HCT116 (cell line): ENCODE data around the gene ANKRD16. TPM values are rescaled to one million over a fixed set of nuclear protein-coding genes. Genes with fewer than 3 reads are reported as not detected.

Source experiments
- ATAC-seq: fragments of 200-7000 bp; cut with Tn5 transposase; 2 replicates; pipeline ENCODE4 v1.9.1; 2020; ENCODE audit warnings: mild to moderate bottlenecking, moderate library complexity
- BruUV-seq: library from RNA; stranded (reverse); fragments of 400-500 nt; replicated peaks from 2 replicates; lab custom pipeline; 2021; lab: Mats Ljungman, UMichigan
- CTCF ChIA-PET: fragments of 300-600 bp; sonication (Branson Sonifier 250); formaldehyde crosslinking; loops from one replicate; lab custom pipeline; 2021; ENCODE audit warnings: antibody characterized with exemption; lab: Charles Lee
- POLR2A ChIA-PET: fragments of 300-600, 350-600 bp; sonication (Branson Sonifier 250); formaldehyde crosslinking; loops from one replicate; lab custom pipeline; 2021; ENCODE audit warnings: antibody characterized with exemption; lab: Charles Lee
- RAD21 ChIA-PET, 2 experiments: fragments of 300-600 bp; sonication (Branson Sonifier 250); formaldehyde crosslinking; loops; one replicate each; lab custom pipeline; 2023; ENCODE audit warnings: low total read pairs in 2 of 2; ENCODE audit not compliant: uncharacterized antibody in 2 of 2, unreplicated experiment in 2 of 2, low non-redundant PET in 1 of 2; lab: Charles Lee
- DNase-seq: peaks from one replicate; pipeline ENCODE4 v3.0.0-alpha.2; 2010; ENCODE audit warnings: low read depth, low spot score
- H2AFZ ChIP-seq: fragments of 200-600 bp; shearing (Covaris generic), sonication (generic); 2 replicates; pipeline ENCODE4 v1.6.1; 2017; ENCODE audit warnings: low read depth, mixed run types, mixed read lengths, antibody characterized with exemption, low read length; ENCODE audit not compliant: poor library complexity, severe bottlenecking
- H3K27ac ChIP-seq: 2 replicates; pipeline ENCODE4 v1.5.1; 2012; ENCODE audit warnings: low read depth, low read length
- H3K27me3 ChIP-seq: fragments of 200-600 bp; sonication (generic); 2 replicates; pipeline ENCODE4 v1.6.1; 2016; ENCODE audit warnings: mixed run types, low read length, mixed read lengths; ENCODE audit not compliant: insufficient read depth
- H3K36me3 ChIP-seq, 2 experiments: fragments of 200-500 bp in 1 of 2; fragments of 200-600 bp in 1 of 2; sonication (Bioruptor generic) in 1 of 2; sonication (generic) in 1 of 2; 2 replicates each; pipeline versions ENCODE4 v1.5.1 to v1.6.1; 2014 to 2016; ENCODE audit warnings: low read length in 2 of 2, inconsistent platforms in 1 of 2, mixed read lengths in 1 of 2, mixed run types in 1 of 2; ENCODE audit not compliant: insufficient read depth in 2 of 2, control insufficient read depth in 1 of 2
- H3K4me1 ChIP-seq, 2 experiments: fragments of 200-600 bp in 1 of 2; sonication (generic) in 1 of 2; 2 replicates each; pipeline versions ENCODE4 v1.5.1 to v1.6.1; 2012 to 2017; ENCODE audit warnings: low read length in 2 of 2, inconsistent platforms in 1 of 2, mild to moderate bottlenecking in 1 of 2, mixed read lengths in 1 of 2, mixed run types in 1 of 2, moderate library complexity in 1 of 2; ENCODE audit not compliant: insufficient read depth in 2 of 2, control insufficient read depth in 1 of 2
- H3K4me2 ChIP-seq: fragments of 200-600 bp; sonication (generic); 2 replicates; pipeline ENCODE4 v1.6.1; 2017; ENCODE audit warnings: mixed run types, low read length, mixed read lengths
- H3K4me3 ChIP-seq, 2 experiments: fragments of 200-600 bp in 1 of 2; sonication (generic) in 1 of 2; replicated peaks in 1 of 2; 2 replicates each; pipeline ENCODE4 v1.5.1; 2011 to 2016; ENCODE audit warnings: low read length in 2 of 2, control low read depth in 1 of 2, low read depth in 1 of 2, mild to moderate bottlenecking in 1 of 2, mixed read lengths in 1 of 2, mixed run types in 1 of 2
- H3K79me2 ChIP-seq: fragments of 200-600 bp; sonication (generic); 2 replicates; pipeline ENCODE4 v1.6.1; 2017; ENCODE audit warnings: mild to moderate bottlenecking, mixed run types, low read length, moderate library complexity, mixed read lengths; ENCODE audit not compliant: insufficient read depth
- H3K9ac ChIP-seq: fragments of 200-600 bp; sonication (generic); 2 replicates; pipeline ENCODE4 v1.6.1; 2016; ENCODE audit warnings: low read length, mixed read lengths
- H3K9me2 ChIP-seq: fragments of 200-600 bp; sonication (generic), shearing (Covaris generic); 2 replicates; pipeline ENCODE4 v1.6.1; 2017; ENCODE audit warnings: mixed run types, mild to moderate bottlenecking, moderate library complexity; ENCODE audit not compliant: insufficient read depth
- H3K9me3 ChIP-seq, 2 experiments: fragments of 200-500 bp in 1 of 2; fragments of 200-600 bp in 1 of 2; sonication (Bioruptor generic) in 1 of 2; sonication (generic) in 1 of 2; 2 replicates each; pipeline ENCODE4 v1.6.1; 2014 to 2017; ENCODE audit warnings: low read length in 2 of 2, mixed read lengths in 2 of 2, inconsistent platforms in 1 of 2, low read depth in 1 of 2, mild to moderate bottlenecking in 1 of 2, mixed run types in 1 of 2, moderate library complexity in 1 of 2; ENCODE audit not compliant: control insufficient read depth in 1 of 2, insufficient read depth in 1 of 2
- H4K20me1 ChIP-seq: fragments of 200-600 bp; sonication (generic), shearing (Covaris generic); 2 replicates; pipeline ENCODE4 v1.6.1; 2017; ENCODE audit warnings: mixed run types, mild to moderate bottlenecking, moderate library complexity; ENCODE audit not compliant: insufficient read depth
- ATF3 ChIP-seq: IDR thresholded peaks from 2 replicates; pipeline ENCODE4 v1.6.1; 2012
- CBX3 ChIP-seq: IDR thresholded peaks from 2 replicates; pipeline ENCODE4 v1.6.1; 2012; ENCODE audit warnings: low read depth
- CTCF ChIP-seq, 3 experiments: fragments of 200-600 bp in 1 of 3; sonication (generic) in 1 of 3; IDR thresholded peaks in 2 of 3; conservative IDR thresholded peaks in 1 of 3; 2 replicates each; pipeline ENCODE4 v1.5.1; 2012 to 2017; ENCODE audit warnings: low read depth in 2 of 3, low read length in 2 of 3, antibody characterized with exemption in 1 of 3, borderline replicate concordance in 1 of 3, control low read depth in 1 of 3, mild to moderate bottlenecking in 1 of 3, mixed read lengths in 1 of 3, mixed run types in 1 of 3, moderate library complexity in 1 of 3; ENCODE audit not compliant: insufficient read depth in 1 of 3
- ELF1 ChIP-seq: IDR thresholded peaks from 2 replicates; pipeline ENCODE4 v1.6.1; 2012; ENCODE audit warnings: low read depth, borderline replicate concordance
- FOSL1 ChIP-seq: IDR thresholded peaks from 2 replicates; pipeline ENCODE4 v1.6.1; 2012; ENCODE audit warnings: low read depth
- JUND ChIP-seq: IDR thresholded peaks from 2 replicates; pipeline ENCODE4 v1.6.1; 2012
- POLR2A ChIP-seq: IDR thresholded peaks from 2 replicates; pipeline ENCODE4 v1.7.0; 2011; ENCODE audit warnings: borderline replicate concordance; ENCODE audit not compliant: insufficient read depth, insufficient read length; ENCODE audit errors: extremely low read depth
- RAD21 ChIP-seq: IDR thresholded peaks from 2 replicates; pipeline ENCODE4 v1.6.1; 2012; ENCODE audit warnings: low read depth, mild to moderate bottlenecking
- REST ChIP-seq: IDR thresholded peaks from 2 replicates; pipeline ENCODE4 v1.6.1; 2012; ENCODE audit warnings: low read depth
- SRF ChIP-seq: IDR thresholded peaks from 2 replicates; pipeline ENCODE4 v1.6.1; 2012; ENCODE audit warnings: low read depth
- TCF7L2 ChIP-seq: IDR thresholded peaks from 2 replicates; pipeline ENCODE4 v1.7.0; 2011; ENCODE audit warnings: borderline replicate concordance, inconsistent platforms; ENCODE audit not compliant: insufficient read depth, insufficient read length; ENCODE audit errors: extremely low read depth
- YY1 ChIP-seq: IDR thresholded peaks from 2 replicates; pipeline ENCODE4 v1.6.1; 2011; ENCODE audit warnings: low read length, low read depth, moderate library complexity, mild to moderate bottlenecking; ENCODE audit not compliant: insufficient replicate concordance; ENCODE audit errors: extremely low read depth
- ZBTB33 ChIP-seq: IDR thresholded peaks from 2 replicates; pipeline ENCODE4 v1.6.1; 2011; ENCODE audit warnings: mild to moderate bottlenecking, low read length, moderate library complexity; ENCODE audit not compliant: insufficient replicate concordance; ENCODE audit errors: extremely low read depth
- ZFX ChIP-seq: fragments of 450-650 bp; IDR thresholded peaks from 2 replicates; pipeline ENCODE4 v1.6.1; 2017
- ZNF274 ChIP-seq: fragments of 200-500 bp; sonication (Bioruptor generic); IDR thresholded peaks from 2 replicates; pipeline ENCODE4 v1.6.1; 2014; ENCODE audit warnings: mild to moderate bottlenecking, low read depth, low read length, inconsistent platforms
- intact Hi-C: fragments of 100-400 bp; cut with micrococcal nuclease; formaldehyde crosslinking; loops from 2 replicates; pipeline ENCODE4 v1.10.0; 2022
- total RNA-seq: library from RNA; stranded (reverse); gene quantifications from one replicate; pipeline ENCODE4 v1.2.1, GENCODE V29; 2021; ENCODE audit not compliant: unreplicated experiment

ANKRD16 gene
- total RNA-seq, 1 experiment from 2014 or later = 9.4 TPM

- no peak for TF ChIP-seq CTCF (IDR thresholded peaks at IDR 0.05 in 2 of 3, conservative IDR thresholded peaks at IDR 0.05 in 1 of 3; ENCODE audit: borderline replicate concordance in 1 of 3, insufficient read depth in 1 of 3, low read depth in 2 of 3, low read length in 2 of 3)
- no peak for TF ChIP-seq CBX3
- no peak for TF ChIP-seq REST
Measured at GRCh38 chr10:5919568-5919967, 29.9 kb upstream of the ANKRD16 start (continued).

GRCh38 chr10:5918763-5919162 lies 29.1 kb upstream of the ANKRD16 start:
- no peaks in the 10 kb centered on the region for H3K27me3 ChIP-seq
- peaks cover 58 to 72% of the 10 kb centered on the region in 2 experiments for H3K36me3 ChIP-seq
- ATAC-seq = no peak
- H2AFZ ChIP-seq = no peak overlapping the region
- no TSS peak for BruUV-seq
- ChIA-PET POLR2A (no interaction called here), CTCF (no interaction called here), RAD21 (no interaction called here)
- no peak overlapping the region for H3K4me2 ChIP-seq
- no peaks in the 10 kb centered on the region for H3K4me1 ChIP-seq
- H3K27ac ChIP-seq = no peak overlapping the region
- H4K20me1 ChIP-seq = no peaks in the 10 kb centered on the region
- H3K4me3 ChIP-seq = no peak overlapping the region
- intact Hi-C loops = no loop called here
- H3K9me3 ChIP-seq = no peaks in the 10 kb centered on the region
- no peaks in the 10 kb centered on the region for H3K79me2 ChIP-seq
- H3K9ac ChIP-seq = no peak overlapping the region
- no peaks in the 10 kb centered on the region for H3K9me2 ChIP-seq
- no peak for DNase-seq
- TF ChIP-seq TCF7L2 (no peak), POLR2A (no peak), ELF1 (no peak), ZBTB33 (no peak), FOSL1 (no peak), ZNF274 (no peak), ATF3 (no peak), SRF (no peak), JUND (no peak), CTCF (IDR thresholded peaks at IDR 0.05 in 2 of 3, conservative IDR thresholded peaks at IDR 0.05 in 1 of 3; ENCODE audit: borderline replicate concordance in 1 of 3, insufficient read depth in 1 of 3, low read depth in 2 of 3, low read length in 2 of 3) (no peak), ZFX (no peak), CBX3 (no peak), RAD21 (no peak), YY1 (no peak)
